Left ventricle myocardium superior (tissue), 1 donor: ENCODE data around the gene YARS1. TPM values are rescaled to one million over a fixed set of nuclear protein-coding genes. Genes with fewer than 3 reads are reported as not detected.

Source experiments
- ATAC-seq: fragments of 200-7000 bp; cut with Tn5 transposase; one replicate; pipeline ENCODE4 v1.9.1; 2020; ENCODE audit warnings: mild to moderate bottlenecking, moderate library complexity
- DNase-seq: peaks from one replicate; pipeline ENCODE4 v3.0.0-alpha.2; 2020
- intact Hi-C: fragments of 100-400 bp; cut with micrococcal nuclease; formaldehyde crosslinking; loops from one replicate; pipeline ENCODE4 v1.11.0; 2022
- total RNA-seq: library from RNA; stranded (reverse); fragmentation: NEBNext Ultra II Directional; extraction: Animal tissue kit (Norgen Biotek cat#: 25700); gene quantifications from one replicate; pipeline ENCODE4 v1.2.1, GENCODE V29; 2021
- donor health status: DM: no; HTN: yes; CAD: no; lungs with severe emphysema.

YARS1 gene
- total RNA-seq, 1 donor from 2014 or later, result 32.3 TPM

- ATAC-seq (no peak), DNase-seq (no peak)
- intact Hi-C loops, result no loop called here
These were observed 30.3 kb downstream of the YARS1 start for GRCh38 chr1:32786856-32787255.

GRCh38 chr1:32784817-32785216 lies 32.3 kb downstream of the YARS1 start:
- DNase-seq (no peak), ATAC-seq (no peak)
- intact Hi-C loops, result no loop called here

- intact Hi-C loops, result no loop called here
- no peak for DNase-seq
- ATAC-seq, result no peak
These were observed 33.3 kb downstream of the YARS1 start for GRCh38 chr1:32783851-32784250.

GRCh38 chr1:32782086-32782485 lies 35.1 kb downstream of the YARS1 start:
- intact Hi-C loops, result no loop called here
- ATAC-seq (no peak), DNase-seq (no peak)

- no peak for ATAC-seq
- intact Hi-C loops, result no loop called here
- DNase-seq, result no peak
These were observed 36.4 kb downstream of the YARS1 start for GRCh38 chr1:32780628-32781234.

- ATAC-seq, result no peak
- no peak for DNase-seq
- intact Hi-C loops, result no loop called here
These were observed 37.2 kb downstream of the YARS1 start for GRCh38 chr1:32780005-32780404.

- ATAC-seq (no peak), DNase-seq (no peak)
- intact Hi-C loops, result loop anchor here (10.0 kb wide), 1 partner anchor 254 kb away; no protein-coding TSS in a partner anchor
These were observed 37.9 kb downstream of the YARS1 start for GRCh38 chr1:32779242-32779641.

- intact Hi-C loops, result loop anchor here (10.0 kb wide), 1 partner anchor 251 kb away; no protein-coding TSS in a partner anchor
- DNase-seq, result no peak
These were observed 41.4 kb downstream of the YARS1 start for GRCh38 chr1:32775640-32776337.

GRCh38 chr1:32774950-32775634 lies 42.1 kb downstream of the YARS1 start:
- DNase-seq, result peak; percentile 8
- no peak for ATAC-seq
- intact Hi-C loops, result loop anchor here (5.0 to 10.0 kb wide), 2 partner anchors 63 to 250 kb away; no protein-coding TSS in a partner anchor

More at GRCh38 chr1:32775640-32776337, 41.4 kb downstream of the YARS1 start:
- ATAC-seq, result no peak

GRCh38 chr1:32774464-32774808 lies 42.7 kb downstream of the YARS1 start:
- no peak for ATAC-seq
- peak; percentile 3 for DNase-seq
- intact Hi-C loops, result loop anchor here (5.0 to 10.0 kb wide), 2 partner anchors 62 to 250 kb away; no protein-coding TSS in a partner anchor

GRCh38 chr1:32773764-32774463 lies 43.2 kb downstream of the YARS1 start:
- DNase-seq, result peak; percentile 11
- intact Hi-C loops, result loop anchor here (5.0 to 10.0 kb wide), 2 partner anchors 62 to 249 kb away; no protein-coding TSS in a partner anchor
- no peak for ATAC-seq

- DNase-seq (peak; percentile 90), ATAC-seq (peak; percentile 89)
These were observed 44.0 kb downstream of the YARS1 start for GRCh38 chr1:32773018-32773763.

GRCh38 chr1:32772281-32773017 lies 44.7 kb downstream of the YARS1 start:
- no peak for DNase-seq
- intact Hi-C loops, result loop anchor here (5.0 to 10.0 kb wide), 2 partner anchors 60 to 248 kb away; no protein-coding TSS in a partner anchor
- ATAC-seq, result no peak

More at GRCh38 chr1:32773018-32773763, 44.0 kb downstream of the YARS1 start:
- intact Hi-C loops, result loop anchor here (5.0 to 10.0 kb wide), 2 partner anchors 61 to 248 kb away; no protein-coding TSS in a partner anchor

- intact Hi-C loops, result loop anchor here (5.0 to 10.0 kb wide), 2 partner anchors 59 to 247 kb away; no protein-coding TSS in a partner anchor
- DNase-seq, result peak; percentile 29
- ATAC-seq, result no peak
These were observed 45.4 kb downstream of the YARS1 start for GRCh38 chr1:32771561-32772280.

GRCh38 chr1:32770741-32771548 lies 46.2 kb downstream of the YARS1 start:
- no peak for ATAC-seq
- peak; percentile 23 for DNase-seq
- intact Hi-C loops, result loop anchor here (5.0 to 10.0 kb wide), 2 partner anchors 59 to 246 kb away; no protein-coding TSS in a partner anchor

- intact Hi-C loops, result loop anchor here (5.0 to 10.0 kb wide), 2 partner anchors 58 to 245 kb away; no protein-coding TSS in a partner anchor
- ATAC-seq (no peak), DNase-seq (no peak)
These were observed 46.9 kb downstream of the YARS1 start for GRCh38 chr1:32770221-32770731.
